ENCODE measurements around the gene MARCKSL1.
"Not testable (repeated sequence)": the region's sequence is repeated elsewhere in the genome, so short reads cannot be mapped to it uniquely, and the experiment has no call there.

Gene MARCKSL1

GRCh38 chr1:32291708-32292538, 44.1 kb downstream of the MARCKSL1 start, which contains the start of gene HDAC1:
Gene HDAC1 (plus strand): TSS chr1:32292083. CDS start chr1:32292170, 87 bp downstream.
- peak; percentile 84 for TF ChIP-seq MYC (IDR thresholded peaks at IDR 0.05; ENCODE audit: low read depth, low read length)
- peak; percentile 80 for TF ChIP-seq POLR2A (IDR thresholded peaks at IDR 0.05; ENCODE audit: extremely low read depth, insufficient read length)
- peak; percentile 67; the same call in 1 of the 2 replicates for TF ChIP-seq MAX (IDR thresholded peaks at IDR 0.05; ENCODE audit: low read depth, low read length)
- TF ChIP-seq CTCF (IDR thresholded peaks at IDR 0.05; ENCODE audit: low read depth, low read length), result no peak
- H3K4me3 ChIP-seq (ENCODE audit: low read depth, low read length), result peak within 1 kb of the TSS; percentile 95
- DNase-seq (ENCODE audit: low read depth), result peak; percentile 98

GRCh38 chr1:32291145-32291707, 44.8 kb downstream of the MARCKSL1 start:
- no peak for TF ChIP-seq POLR2A (IDR thresholded peaks at IDR 0.05; ENCODE audit: extremely low read depth, insufficient read length)
- DNase-seq (ENCODE audit: low read depth), result peak; percentile 24

GRCh38 chr1:32289256-32289655, 46.8 kb downstream of the MARCKSL1 start:
- no peak for DNase-seq (ENCODE audit: low read depth)
- H3K4me3 ChIP-seq (ENCODE audit: low read depth, low read length), result no peak overlapping the region
- TF ChIP-seq CTCF (IDR thresholded peaks at IDR 0.05; ENCODE audit: low read depth, low read length) (no peak), POLR2A (IDR thresholded peaks at IDR 0.05; ENCODE audit: extremely low read depth, insufficient read length) (no peak), MAX (IDR thresholded peaks at IDR 0.05; ENCODE audit: low read depth, low read length) (no peak), MYC (IDR thresholded peaks at IDR 0.05; ENCODE audit: low read depth, low read length) (no peak)

More at GRCh38 chr1:32291145-32291707, 44.8 kb downstream of the MARCKSL1 start:
- peak overlapping the region; percentile 60 for H3K4me3 ChIP-seq (ENCODE audit: low read depth, low read length)

GRCh38 chr1:32286763-32287162, 49.3 kb downstream of the MARCKSL1 start:
- DNase-seq (ENCODE audit: low read depth), result no peak
- TF ChIP-seq CTCF (IDR thresholded peaks at IDR 0.05; ENCODE audit: low read depth, low read length) (no peak), MYC (IDR thresholded peaks at IDR 0.05; ENCODE audit: low read depth, low read length) (no peak), MAX (IDR thresholded peaks at IDR 0.05; ENCODE audit: low read depth, low read length) (no peak), POLR2A (IDR thresholded peaks at IDR 0.05; ENCODE audit: extremely low read depth, insufficient read length) (no peak)

GRCh38 chr1:32285658-32286057, 50.4 kb downstream of the MARCKSL1 start:
- no peak overlapping the region for H3K4me3 ChIP-seq (ENCODE audit: low read depth, low read length)
- TF ChIP-seq MYC (IDR thresholded peaks at IDR 0.05; ENCODE audit: low read depth, low read length) (no peak), MAX (IDR thresholded peaks at IDR 0.05; ENCODE audit: low read depth, low read length) (no peak), CTCF (IDR thresholded peaks at IDR 0.05; ENCODE audit: low read depth, low read length) (no peak), POLR2A (IDR thresholded peaks at IDR 0.05; ENCODE audit: extremely low read depth, insufficient read length) (no peak)
- DNase-seq (ENCODE audit: low read depth), result no peak

More at GRCh38 chr1:32286763-32287162, 49.3 kb downstream of the MARCKSL1 start:
- no peak overlapping the region for H3K4me3 ChIP-seq (ENCODE audit: low read depth, low read length)

GRCh38 chr1:32284777-32285176, 51.3 kb downstream of the MARCKSL1 start:
- not testable (repeated sequence) for DNase-seq (ENCODE audit: low read depth)

More at GRCh38 chr1:32284777-32285176, 51.3 kb downstream of the MARCKSL1 start:
- not testable (repeated sequence) for H3K4me3 ChIP-seq (ENCODE audit: low read depth, low read length)
